Sigmoid colon (tissue), 4 donors: ENCODE results near the gene LARGE1.

Experiments used
- EP300 ChIP-seq, 4 donors: sonication (generic); formaldehyde crosslinking; IDR thresholded peaks; one replicate each; pipeline ENCODE4 v1.6.1; 2017; ENCODE audit warnings: antibody characterized with exemption in 4 of 4
- POLR2A ChIP-seq, 2 donors: fragments of 450-650 bp; IDR thresholded peaks; one replicate each; pipeline ENCODE4 v1.6.1; 2016; ENCODE audit warnings: antibody characterized with exemption in 2 of 2, mild to moderate bottlenecking in 2 of 2, moderate library complexity in 2 of 2
- POLR2AphosphoS5 ChIP-seq, 4 donors: sonication (generic); formaldehyde crosslinking; IDR thresholded peaks; one replicate each; pipeline ENCODE4 v1.6.1; 2017; ENCODE audit warnings: antibody characterized with exemption in 4 of 4
- TF ChIP-seq, protein P1 (sequence below), 4 experiments: fragments of 450-650 bp in 3 of 4; fragments of 200-600 bp in 1 of 4; IDR thresholded peaks; one replicate each; pipeline ENCODE4 v1.5.1; 2016 to 2019; ENCODE audit warnings: antibody characterized with exemption in 4 of 4, mild to moderate bottlenecking in 3 of 4, moderate library complexity in 2 of 4

DNA sequence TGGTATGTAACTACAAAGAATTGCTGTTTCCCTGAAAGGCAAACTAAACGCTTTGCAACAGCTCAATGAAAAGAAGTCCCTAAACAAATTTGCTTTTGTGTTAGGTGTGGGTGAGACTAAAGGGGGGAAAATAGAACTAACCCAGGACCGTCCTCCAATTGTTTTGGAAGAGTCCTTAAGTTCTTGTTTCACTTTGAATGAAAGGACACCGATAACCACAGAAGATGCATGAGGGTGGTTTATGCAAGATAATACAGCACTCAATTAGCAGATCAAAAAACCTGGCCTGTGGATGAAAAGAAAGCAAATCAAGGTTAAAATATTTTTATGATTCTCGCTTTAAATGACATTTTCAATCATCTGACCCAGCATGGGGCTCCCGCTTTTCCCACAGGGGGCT lies 557.6 kb downstream of the LARGE1 start:
- TF ChIP-seq EP300 (IDR thresholded peaks at IDR 0.05) (no peak), POLR2A (IDR thresholded peaks at IDR 0.05) (no peak), POLR2AphosphoS5 (IDR thresholded peaks at IDR 0.05) (no peak)
- TF ChIP-seq, protein P1, sequence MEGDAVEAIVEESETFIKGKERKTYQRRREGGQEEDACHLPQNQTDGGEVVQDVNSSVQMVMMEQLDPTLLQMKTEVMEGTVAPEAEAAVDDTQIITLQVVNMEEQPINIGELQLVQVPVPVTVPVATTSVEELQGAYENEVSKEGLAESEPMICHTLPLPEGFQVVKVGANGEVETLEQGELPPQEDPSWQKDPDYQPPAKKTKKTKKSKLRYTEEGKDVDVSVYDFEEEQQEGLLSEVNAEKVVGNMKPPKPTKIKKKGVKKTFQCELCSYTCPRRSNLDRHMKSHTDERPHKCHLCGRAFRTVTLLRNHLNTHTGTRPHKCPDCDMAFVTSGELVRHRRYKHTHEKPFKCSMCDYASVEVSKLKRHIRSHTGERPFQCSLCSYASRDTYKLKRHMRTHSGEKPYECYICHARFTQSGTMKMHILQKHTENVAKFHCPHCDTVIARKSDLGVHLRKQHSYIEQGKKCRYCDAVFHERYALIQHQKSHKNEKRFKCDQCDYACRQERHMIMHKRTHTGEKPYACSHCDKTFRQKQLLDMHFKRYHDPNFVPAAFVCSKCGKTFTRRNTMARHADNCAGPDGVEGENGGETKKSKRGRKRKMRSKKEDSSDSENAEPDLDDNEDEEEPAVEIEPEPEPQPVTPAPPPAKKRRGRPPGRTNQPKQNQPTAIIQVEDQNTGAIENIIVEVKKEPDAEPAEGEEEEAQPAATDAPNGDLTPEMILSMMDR (IDR thresholded peaks at IDR 0.05) = no peak
